Lung (tissue), 12 donors: ENCODE results near the gene TSEN2. TPM values are rescaled to one million over a fixed set of nuclear protein-coding genes. Genes with fewer than 3 reads are reported as not detected.

Experiments used
- ATAC-seq: fragments of 200-7000 bp; cut with Tn5 transposase; one replicate; pipeline ENCODE4 v1.9.1; 2020; ENCODE audit warnings: moderate number of reproducible peaks; ENCODE audit not compliant: insufficient read depth, low FRiP score
- DNase-seq, 3 donors: peaks; one replicate each; pipeline ENCODE4 v3.0.0-alpha.2; 2013 to 2017
- H3K27ac ChIP-seq, 2 donors: one replicate each; pipeline ENCODE4 v1.5.1; 2013; ENCODE audit warnings: mild to moderate bottlenecking in 2 of 2, moderate library complexity in 2 of 2, control low read depth in 1 of 2, inconsistent platforms in 1 of 2, low read depth in 1 of 2, low read length in 1 of 2
- H3K27me3 ChIP-seq, 3 donors: one replicate each; pipeline ENCODE4 v1.5.1; 2013; ENCODE audit warnings: low read length in 2 of 3; ENCODE audit not compliant: control insufficient read depth in 3 of 3, insufficient read depth in 3 of 3
- H3K36me3 ChIP-seq, 4 donors: one replicate each; pipeline ENCODE4 v1.5.1; 2013; ENCODE audit warnings: low read length in 4 of 4, mild to moderate bottlenecking in 1 of 4, moderate library complexity in 1 of 4; ENCODE audit not compliant: control insufficient read depth in 4 of 4, insufficient read depth in 4 of 4
- H3K4me1 ChIP-seq, 5 donors: one replicate each; pipeline ENCODE4 v1.5.1; 2013; ENCODE audit warnings: low read length in 5 of 5, mild to moderate bottlenecking in 2 of 5, moderate library complexity in 1 of 5; ENCODE audit not compliant: control insufficient read depth in 5 of 5, insufficient read depth in 5 of 5
- H3K4me3 ChIP-seq: one replicate; pipeline ENCODE4 v1.5.1; 2013; ENCODE audit warnings: mild to moderate bottlenecking, control low read depth, moderate library complexity
- H3K9ac ChIP-seq, 2 donors: one replicate each; pipeline ENCODE4 v1.5.1; 2013; ENCODE audit warnings: low read length in 2 of 2, control low read depth in 1 of 2; ENCODE audit not compliant: insufficient read depth in 1 of 2
- H3K9me3 ChIP-seq, 4 donors: one replicate each; pipeline ENCODE4 v1.5.1; 2013; ENCODE audit warnings: low read length in 3 of 4, mild to moderate bottlenecking in 1 of 4, moderate library complexity in 1 of 4; ENCODE audit not compliant: control insufficient read depth in 4 of 4, insufficient read depth in 3 of 4
- CTCF ChIP-seq: IDR thresholded peaks from 2 replicates; pipeline ENCODE4 v1.5.1; 2012; ENCODE audit warnings: mild to moderate bottlenecking; ENCODE audit errors: control extremely low read depth, extremely low read depth
- WGBS, 2 donors: extraction: QIAGEN DNeasy Blood & Tissue Kit; methylation state at CpG; one replicate each; pipeline ENCODE4 v1.1.7; 2013; 5-methylcytosine and 5-hydroxymethylcytosine counted together
- polyA plus RNA-seq, 2 donors: library from polyadenylated mRNA; stranded (reverse); fragments of 200-250 nt; gene quantifications; one replicate each; pipeline ENCODE4 v1.2.1, GENCODE V29; 2013
- total RNA-seq, 2 donors: library from RNA; depleted of rRNA in 1 of 2; stranded (reverse); fragments of >200 nt in 1 of 2; gene quantifications; one replicate each; pipeline ENCODE4 v1.2.1, GENCODE V29; 2014 to 2021
- donor health status: control.
- donor health status: control.
- donor health status: Bipolar disorder and iron deficiency.
- donor health status: healthy.
- donor health status: DM: yes; HTN: yes; CAD: no.

Gene TSEN2
- total and polyA plus RNA-seq, 4 donors = 9.0 to 16.7 (median 15.6) TPM

- no peaks in the 10 kb centered on the region for H3K27me3 ChIP-seq
- H3K4me3 ChIP-seq = no peak overlapping the region
- peak overlapping the region in 1 of 2 donors; percentile 23 for H3K27ac ChIP-seq
- H3K9me3 ChIP-seq = no peaks in the 10 kb centered on the region
- 85 to 86% methylated on average over 8 of the region's 8 CpGs for WGBS, 2 donors
- no peak overlapping the region for H3K9ac ChIP-seq
- no peak for ATAC-seq
- no peak for TF ChIP-seq CTCF
- H3K4me1 ChIP-seq = peaks cover 0 to 27% (median 0%) of the 10 kb centered on the region in 5 donors
- H3K36me3 ChIP-seq = peaks cover 0 to 18% (median 9%) of the 10 kb centered on the region in 4 donors
- peak; percentile 74 to 90 (median 84) for DNase-seq
Observed at GRCh38 chr3:12507591-12508281, 23.5 kb downstream of the TSEN2 start.

- H3K36me3 ChIP-seq = peaks cover 0 to 16% (median 6%) of the 10 kb centered on the region in 4 donors
- H3K27ac ChIP-seq = peak overlapping the region in 1 of 2 donors; percentile 23
- DNase-seq (peak in 1 of 3 donors; percentile 30), ATAC-seq (peak; percentile 65)
- H3K4me3 ChIP-seq = no peak overlapping the region
- TF ChIP-seq CTCF = no peak
- peaks cover 0 to 27% (median 0%) of the 10 kb centered on the region in 5 donors for H3K4me1 ChIP-seq
- WGBS, 2 donors = 76 to 87% methylated on average over 5 of the region's 5 CpGs
- no peak overlapping the region for H3K9ac ChIP-seq
- no peaks in the 10 kb centered on the region for H3K27me3 ChIP-seq
- H3K9me3 ChIP-seq = no peaks in the 10 kb centered on the region
Observed at GRCh38 chr3:12508291-12508700, 24.0 kb downstream of the TSEN2 start.

- Histone ChIP-seq H3K4me1 (peaks cover 0 to 27% (median 0%) of the 10 kb centered on the region in 5 donors), H3K36me3 (peaks cover 0 to 6% (median 3%) of the 10 kb centered on the region in 4 donors), H3K27me3 (no peaks in the 10 kb centered on the region), H3K4me3 (no peak overlapping the region), H3K9ac (no peak overlapping the region), H3K27ac (no peak overlapping the region), H3K9me3 (no peaks in the 10 kb centered on the region)
- DNase-seq (no peak), ATAC-seq (no peak)
- no peak for TF ChIP-seq CTCF
- WGBS, 2 donors = 83 to 87% methylated on average over 3 of the region's 3 CpGs
Observed at GRCh38 chr3:12509466-12509865, 25.2 kb downstream of the TSEN2 start.
